Peyer's patch (tissue), 4 donors: ENCODE results near the gene HSD17B1. TPM values are rescaled to one million over a fixed set of nuclear protein-coding genes. Genes with fewer than 3 reads are reported as not detected.

Experiments used
- DNase-seq, 3 donors: peaks; one replicate each; pipeline ENCODE4 v3.0.0-alpha.2; 2017 to 2019
- H3K27ac ChIP-seq, 4 donors: fragments of 200-600 bp; sonication (generic); one replicate each; pipeline ENCODE4 v1.5.1; 2016 to 2019
- H3K27me3 ChIP-seq, 2 donors: fragments of 200-600 bp; sonication (generic); one replicate each; pipeline ENCODE4 v1.5.1; 2019
- H3K36me3 ChIP-seq, 3 donors: fragments of 200-600 bp; sonication (generic); one replicate each; pipeline ENCODE4 v1.5.1; 2016 to 2019
- H3K4me1 ChIP-seq, 4 donors: fragments of 200-600 bp; sonication (generic); one replicate each; pipeline ENCODE4 v1.5.1; 2016 to 2019
- H3K4me3 ChIP-seq, 4 donors: fragments of 200-600 bp; sonication (generic); 1 replicate in 3 of 4; 2 replicates in 1 of 4; pipeline ENCODE4 v1.5.1; 2016 to 2019; ENCODE audit warnings: mild to moderate bottlenecking in 1 of 4
- H3K9me3 ChIP-seq, 4 donors: fragments of 200-600 bp; sonication (generic); one replicate each; pipeline ENCODE4 v1.5.1; 2016 to 2019; ENCODE audit warnings: mild to moderate bottlenecking in 1 of 4
- POLR2A ChIP-seq, 2 donors: fragments of 450-650 bp; IDR thresholded peaks; one replicate each; pipeline ENCODE4 v1.5.1; 2017; ENCODE audit warnings: antibody characterized with exemption in 2 of 2, mild to moderate bottlenecking in 2 of 2, moderate library complexity in 2 of 2
- total RNA-seq, 4 donors: library from RNA; depleted of rRNA; stranded (reverse); fragments of >200 nt; gene quantifications; one replicate each; pipeline ENCODE4 v1.1.0, GENCODE V29; 2016
- TF ChIP-seq, protein P1 (sequence below), 6 experiments: fragments of 450-650 bp in 4 of 6; fragments of 200-600 bp in 2 of 6; sonication (generic) in 1 of 6; IDR thresholded peaks; one replicate each; pipeline ENCODE4 v1.5.1; 2017 to 2019; ENCODE audit warnings: antibody characterized with exemption in 6 of 6, mild to moderate bottlenecking in 3 of 6, moderate library complexity in 1 of 6

The HSD17B1 gene
- total RNA-seq, 4 donors from 2014 or later = 0.94 to 3.9 (median 1.7) TPM; not detected in 1

DNA sequence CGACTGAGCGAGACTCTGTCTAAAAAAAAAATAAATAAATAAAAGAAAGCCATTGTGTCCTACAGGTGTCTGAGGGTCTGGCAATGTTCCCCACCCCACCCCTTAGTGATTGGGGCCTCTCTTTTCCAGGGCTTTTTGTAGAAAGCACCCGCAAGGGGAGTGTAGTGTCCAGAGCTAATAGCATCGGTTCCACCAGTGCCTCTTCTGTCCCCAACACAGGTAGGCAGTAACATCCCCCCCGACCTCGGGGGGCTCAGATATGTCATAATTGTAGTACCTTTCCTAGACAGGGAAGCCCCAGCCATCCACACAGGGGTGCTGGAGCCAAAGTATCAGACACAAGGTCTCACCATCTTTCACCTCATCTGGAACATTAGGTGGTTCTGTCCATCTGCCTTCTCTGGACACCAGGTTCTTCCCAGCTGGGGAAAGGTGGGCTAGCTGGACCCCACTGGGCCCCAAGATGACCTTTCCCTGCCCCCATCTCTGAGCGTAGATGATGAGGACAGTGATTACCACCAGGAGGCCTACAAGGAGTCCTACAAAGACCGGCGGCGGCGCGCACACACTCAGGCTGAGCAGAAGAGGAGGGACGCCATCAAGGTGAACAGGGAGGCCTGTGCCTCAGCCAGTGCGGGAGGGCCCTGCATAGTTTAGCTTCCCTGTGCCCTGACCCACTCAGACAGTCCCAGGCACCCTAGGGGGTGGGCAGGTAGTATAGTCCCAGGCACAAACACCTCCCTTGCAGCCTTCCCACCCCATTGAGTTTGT is 15.8 kb downstream of the HSD17B1 start:
- no peaks in the 10 kb centered on the region for H3K27me3 ChIP-seq
- TF ChIP-seq, protein P1, sequence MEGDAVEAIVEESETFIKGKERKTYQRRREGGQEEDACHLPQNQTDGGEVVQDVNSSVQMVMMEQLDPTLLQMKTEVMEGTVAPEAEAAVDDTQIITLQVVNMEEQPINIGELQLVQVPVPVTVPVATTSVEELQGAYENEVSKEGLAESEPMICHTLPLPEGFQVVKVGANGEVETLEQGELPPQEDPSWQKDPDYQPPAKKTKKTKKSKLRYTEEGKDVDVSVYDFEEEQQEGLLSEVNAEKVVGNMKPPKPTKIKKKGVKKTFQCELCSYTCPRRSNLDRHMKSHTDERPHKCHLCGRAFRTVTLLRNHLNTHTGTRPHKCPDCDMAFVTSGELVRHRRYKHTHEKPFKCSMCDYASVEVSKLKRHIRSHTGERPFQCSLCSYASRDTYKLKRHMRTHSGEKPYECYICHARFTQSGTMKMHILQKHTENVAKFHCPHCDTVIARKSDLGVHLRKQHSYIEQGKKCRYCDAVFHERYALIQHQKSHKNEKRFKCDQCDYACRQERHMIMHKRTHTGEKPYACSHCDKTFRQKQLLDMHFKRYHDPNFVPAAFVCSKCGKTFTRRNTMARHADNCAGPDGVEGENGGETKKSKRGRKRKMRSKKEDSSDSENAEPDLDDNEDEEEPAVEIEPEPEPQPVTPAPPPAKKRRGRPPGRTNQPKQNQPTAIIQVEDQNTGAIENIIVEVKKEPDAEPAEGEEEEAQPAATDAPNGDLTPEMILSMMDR (IDR thresholded peaks at IDR 0.05) = no peak
- no peak for TF ChIP-seq POLR2A (IDR thresholded peaks at IDR 0.05)
- H3K27ac ChIP-seq = peak overlapping the region; percentile 96 to 100 (median 97)
- peak in 1 of 3 donors; percentile 37 for DNase-seq
- peak overlapping the region in 2 of 4 donors; percentile 77 to 95 for H3K4me3 ChIP-seq
- no peaks in the 10 kb centered on the region for H3K9me3 ChIP-seq
- peaks cover 0 to 35% (median 21%) of the 10 kb centered on the region in 4 donors for H3K4me1 ChIP-seq
- peaks cover 0 to 80% (median 0%) of the 10 kb centered on the region in 3 donors for H3K36me3 ChIP-seq

DNA sequence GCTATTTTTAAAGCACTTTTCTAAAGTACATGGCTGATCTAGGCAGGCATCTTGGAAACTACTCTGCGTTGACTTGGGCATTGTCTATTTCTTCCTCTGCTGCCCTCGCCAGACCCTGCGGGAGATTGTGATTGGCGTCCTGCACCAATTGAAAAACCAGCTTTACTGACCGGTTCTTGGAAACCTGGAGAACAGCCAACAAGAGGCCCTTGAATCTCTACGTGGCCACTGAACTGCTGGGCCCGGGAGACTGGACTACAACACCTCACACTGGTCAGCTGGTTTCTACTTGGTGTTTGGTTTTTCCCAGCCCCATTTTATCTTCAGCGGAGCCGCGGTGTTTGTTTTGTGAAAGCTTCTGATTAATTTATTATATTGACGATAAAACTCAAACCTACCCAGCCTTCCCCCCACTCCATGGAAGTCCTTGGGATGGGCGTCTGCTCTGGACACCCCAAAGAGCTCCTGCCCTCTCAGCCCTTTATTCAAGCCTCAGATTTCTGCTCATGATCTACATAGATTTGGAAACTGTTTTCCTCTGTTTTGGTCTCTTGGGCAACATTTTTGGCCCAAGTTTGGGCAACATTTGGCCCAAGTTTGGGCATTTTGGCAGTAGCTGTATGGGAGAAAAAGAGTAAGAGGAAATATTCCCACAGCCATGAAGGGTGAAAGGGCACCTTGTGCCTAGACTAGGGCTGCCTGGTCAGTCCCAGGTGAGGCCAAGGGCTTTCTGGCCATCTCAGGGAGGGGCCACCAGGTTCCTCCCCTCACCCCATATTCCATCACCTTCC is 18.9 kb downstream of the HSD17B1 start:
- Histone ChIP-seq H3K36me3 (peaks cover 0 to 71% (median 0%) of the 10 kb centered on the region in 3 donors), H3K27ac (no peak overlapping the region), H3K9me3 (no peaks in the 10 kb centered on the region), H3K4me3 (no peak overlapping the region), H3K4me1 (peaks cover 0 to 19% (median 10%) of the 10 kb centered on the region in 4 donors), H3K27me3 (no peaks in the 10 kb centered on the region)
- DNase-seq = peak in 1 of 3 donors; percentile 25
- TF ChIP-seq POLR2A (IDR thresholded peaks at IDR 0.05) = no peak
- TF ChIP-seq, protein P1 (IDR thresholded peaks at IDR 0.05) = no peak

DNA sequence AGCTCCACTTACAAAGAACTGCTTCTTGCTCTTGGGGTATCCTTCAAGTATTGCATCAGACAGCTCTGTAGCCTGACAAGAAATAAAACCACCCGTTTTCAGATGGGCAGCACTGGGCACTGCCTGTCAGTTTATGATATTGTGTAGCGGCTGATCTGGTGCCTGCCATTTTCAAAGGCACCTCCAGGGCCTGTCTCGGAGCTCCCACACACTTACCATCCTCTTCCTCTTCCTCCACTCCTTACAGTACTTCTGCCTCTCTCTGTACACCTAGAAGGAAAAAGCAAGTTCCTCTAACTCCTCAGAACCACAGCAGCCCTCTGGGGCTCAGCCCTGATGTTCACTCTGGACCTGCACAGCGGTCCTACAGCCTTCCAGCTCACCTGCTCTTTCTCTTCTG is 20.4 kb downstream of the HSD17B1 start:
- peaks cover 0 to 24% (median 9%) of the 10 kb centered on the region in 4 donors for H3K4me1 ChIP-seq
- H3K4me3 ChIP-seq = no peak overlapping the region
- H3K27ac ChIP-seq = no peak overlapping the region
- TF ChIP-seq POLR2A (IDR thresholded peaks at IDR 0.05) = no peak
- TF ChIP-seq, protein P1 (IDR thresholded peaks at IDR 0.05) = no peak
- DNase-seq = peak in 1 of 3 donors; percentile 13
- H3K36me3 ChIP-seq = peaks cover 0 to 71% (median 0%) of the 10 kb centered on the region in 3 donors
- H3K9me3 ChIP-seq = no peaks in the 10 kb centered on the region
- no peaks in the 10 kb centered on the region for H3K27me3 ChIP-seq

DNA sequence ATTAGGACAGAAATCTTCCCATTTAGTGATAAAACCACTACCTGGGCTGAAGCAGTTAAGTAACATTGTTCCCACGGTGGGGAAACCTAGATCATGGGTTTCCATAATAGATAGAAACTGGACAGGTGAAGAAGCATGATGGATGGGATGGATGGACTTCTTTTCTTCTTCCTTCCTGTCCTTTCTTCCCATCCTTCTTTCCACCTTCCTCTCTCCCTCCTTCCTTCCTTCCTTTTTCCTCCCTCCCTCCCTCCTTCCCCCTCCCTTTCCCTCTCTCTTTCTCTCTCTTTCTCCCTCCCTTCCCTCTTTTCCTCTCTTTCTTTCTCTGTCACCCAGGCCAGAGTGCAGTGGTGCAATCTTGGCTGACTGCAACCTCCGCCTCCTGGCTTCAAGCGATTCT is 21.7 kb downstream of the HSD17B1 start:
- Histone ChIP-seq H3K27ac (no peak overlapping the region), H3K27me3 (no peaks in the 10 kb centered on the region), H3K4me3 (no peak overlapping the region), H3K4me1 (peaks cover 0 to 22% (median 6%) of the 10 kb centered on the region in 4 donors), H3K9me3 (no peaks in the 10 kb centered on the region), H3K36me3 (peaks cover 0 to 59% (median 0%) of the 10 kb centered on the region in 3 donors)
- no peak for TF ChIP-seq POLR2A (IDR thresholded peaks at IDR 0.05)
- no peak for DNase-seq

GRCh38 chr17:42577140-42577531 is 24.4 kb downstream of the HSD17B1 start:
- Histone ChIP-seq H3K9me3 (no peaks in the 10 kb centered on the region), H3K4me1 (peaks cover 0 to 22% (median 6%) of the 10 kb centered on the region in 4 donors), H3K27ac (peak overlapping the region; percentile 19 to 92 (median 86)), H3K4me3 (peak overlapping the region; percentile 48 to 89 (median 60)), H3K36me3 (peaks cover 0 to 49% (median 0%) of the 10 kb centered on the region in 3 donors), H3K27me3 (no peaks in the 10 kb centered on the region)
- TF ChIP-seq POLR2A (IDR thresholded peaks at IDR 0.05) = no peak
- TF ChIP-seq, protein P1 (IDR thresholded peaks at IDR 0.05) = no peak
- no peak for DNase-seq
